Measurements from ENCODE around the gene TNNC2.
"Not testable (repeated sequence)": the region's sequence is repeated elsewhere in the genome, so short reads cannot be mapped to it uniquely, and the experiment has no call there.

Gene TNNC2

GRCh38 chr20:45834797-45835161 is 7.7 kb upstream of the TNNC2 start:
- WGBS (ENCODE audit: insufficient coverage, insufficient read length) = no CpG with 5 or more reads among the region's 14 CpGs
- Histone ChIP-seq H3K27me3 (ENCODE audit: control insufficient read depth, insufficient read depth, low read length) (no peaks in the 10 kb centered on the region), H3K4me3 (ENCODE audit: low read length) (no peak overlapping the region; the same call in 1 of the 2 replicates), H3K4me1 (ENCODE audit: control insufficient read depth, insufficient read depth, low read length) (peaks cover 4% of the 10 kb centered on the region; the same call in 1 of the 2 replicates), H3K27ac (ENCODE audit: low read length) (no peak overlapping the region), H3K36me3 (ENCODE audit: control insufficient read depth, insufficient read depth, low read length) (no peaks in the 10 kb centered on the region), H3K9me3 (ENCODE audit: control insufficient read depth, insufficient read depth, low read length) (no peaks in the 10 kb centered on the region)
- no peak for DNase-seq (ENCODE audit: low read depth, low spot score)

- no CpG with 5 or more reads among the region's 71 CpGs for WGBS (ENCODE audit: insufficient coverage, insufficient read length)
- peak overlapping the region; percentile 51 for H3K4me3 ChIP-seq (ENCODE audit: low read length)
- no peak for DNase-seq (ENCODE audit: low read depth, low spot score)
- H3K27me3 ChIP-seq (ENCODE audit: control insufficient read depth, insufficient read depth, low read length) = no peaks in the 10 kb centered on the region
- peaks cover 4% of the 10 kb centered on the region; the same call in 1 of the 2 replicates for H3K4me1 ChIP-seq (ENCODE audit: control insufficient read depth, insufficient read depth, low read length)
- no peaks in the 10 kb centered on the region for H3K36me3 ChIP-seq (ENCODE audit: control insufficient read depth, insufficient read depth, low read length)
- H3K27ac ChIP-seq (ENCODE audit: low read length) = no peak overlapping the region
- H3K9me3 ChIP-seq (ENCODE audit: control insufficient read depth, insufficient read depth, low read length) = no peaks in the 10 kb centered on the region
Measured at GRCh38 chr20:45833883-45834796, 7.0 kb upstream of the TNNC2 start.

- Histone ChIP-seq H3K36me3 (ENCODE audit: control insufficient read depth, insufficient read depth, low read length) (no peaks in the 10 kb centered on the region), H3K27ac (ENCODE audit: low read length) (no peak within 1 kb of the TSS), H3K27me3 (ENCODE audit: control insufficient read depth, insufficient read depth, low read length) (no peaks in the 10 kb centered on the region), H3K9me3 (ENCODE audit: control insufficient read depth, insufficient read depth, low read length) (no peaks in the 10 kb centered on the region), H3K4me3 (ENCODE audit: low read length) (peak within 1 kb of the TSS; percentile 51), H3K4me1 (ENCODE audit: control insufficient read depth, insufficient read depth, low read length) (peaks cover 4% of the 10 kb centered on the region; the same call in 1 of the 2 replicates)
- no peak for DNase-seq (ENCODE audit: low read depth, low spot score)
- no CpG with 5 or more reads among the region's 35 CpGs for WGBS (ENCODE audit: insufficient coverage, insufficient read length)
Measured at GRCh38 chr20:45833030-45833882, 6.1 kb upstream of the TNNC2 start, which contains the start of gene SNX21. TSS of gene SNX21 (plus strand) at chr20:45833799. CDS start at chr20:45833920, 121 bp downstream.

GRCh38 chr20:45832619-45833018 is 5.5 kb upstream of the TNNC2 start:
- H3K4me1 ChIP-seq (ENCODE audit: control insufficient read depth, insufficient read depth, low read length) = peaks cover 4% of the 10 kb centered on the region; the same call in 1 of the 2 replicates
- no peak for DNase-seq (ENCODE audit: low read depth, low spot score)
- no peaks in the 10 kb centered on the region for H3K27me3 ChIP-seq (ENCODE audit: control insufficient read depth, insufficient read depth, low read length)
- no CpG with 5 or more reads among the region's 4 CpGs for WGBS (ENCODE audit: insufficient coverage, insufficient read length)
- no peaks in the 10 kb centered on the region for H3K36me3 ChIP-seq (ENCODE audit: control insufficient read depth, insufficient read depth, low read length)
- H3K9me3 ChIP-seq (ENCODE audit: control insufficient read depth, insufficient read depth, low read length) = no peaks in the 10 kb centered on the region
- no peak overlapping the region for H3K4me3 ChIP-seq (ENCODE audit: low read length)
- H3K27ac ChIP-seq (ENCODE audit: low read length) = no peak overlapping the region

- H3K27me3 ChIP-seq (ENCODE audit: control insufficient read depth, insufficient read depth, low read length); H3K9me3 ChIP-seq (ENCODE audit: control insufficient read depth, insufficient read depth, low read length); H3K27ac ChIP-seq (ENCODE audit: low read length); H3K4me1 ChIP-seq (ENCODE audit: control insufficient read depth, insufficient read depth, low read length); H3K36me3 ChIP-seq (ENCODE audit: control insufficient read depth, insufficient read depth, low read length); H3K4me3 ChIP-seq (ENCODE audit: low read length); DNase-seq (ENCODE audit: low read depth, low spot score): not testable (repeated sequence)
- WGBS (ENCODE audit: insufficient coverage, insufficient read length) = no CpG with 5 or more reads among the region's 4 CpGs
Measured at GRCh38 chr20:45829673-45830106, 2.6 kb upstream of the TNNC2 start.

- WGBS (ENCODE audit: insufficient coverage, insufficient read length) = no CpG with 5 or more reads among the region's 2 CpGs
Measured at GRCh38 chr20:45828589-45828988, 1.5 kb upstream of the TNNC2 start.

GRCh38 chr20:45827712-45828111 is 600 bp upstream of the TNNC2 start:
- no peak overlapping the region for H3K4me3 ChIP-seq (ENCODE audit: low read length)
- no peaks in the 10 kb centered on the region; the same call in 1 of the 2 replicates for H3K27me3 ChIP-seq (ENCODE audit: control insufficient read depth, insufficient read depth, low read length)
- H3K27ac ChIP-seq (ENCODE audit: low read length) = no peak overlapping the region
- H3K4me1 ChIP-seq (ENCODE audit: control insufficient read depth, insufficient read depth, low read length) = peaks cover 2% of the 10 kb centered on the region; the same call in 1 of the 2 replicates
- H3K9me3 ChIP-seq (ENCODE audit: control insufficient read depth, insufficient read depth, low read length) = no peaks in the 10 kb centered on the region
- no peaks in the 10 kb centered on the region; the same call in 1 of the 2 replicates for H3K36me3 ChIP-seq (ENCODE audit: control insufficient read depth, insufficient read depth, low read length)
- no peak for DNase-seq (ENCODE audit: low read depth, low spot score)
- WGBS (ENCODE audit: insufficient coverage, insufficient read length) = no CpG with 5 or more reads among the region's 6 CpGs

More at GRCh38 chr20:45828589-45828988, 1.5 kb upstream of the TNNC2 start:
- Histone ChIP-seq H3K27ac (ENCODE audit: low read length) (no peak overlapping the region), H3K4me1 (ENCODE audit: control insufficient read depth, insufficient read depth, low read length) (peaks cover 4% of the 10 kb centered on the region; the same call in 1 of the 2 replicates), H3K9me3 (ENCODE audit: control insufficient read depth, insufficient read depth, low read length) (no peaks in the 10 kb centered on the region), H3K27me3 (ENCODE audit: control insufficient read depth, insufficient read depth, low read length) (no peaks in the 10 kb centered on the region), H3K4me3 (ENCODE audit: low read length) (no peak overlapping the region), H3K36me3 (ENCODE audit: control insufficient read depth, insufficient read depth, low read length) (no peaks in the 10 kb centered on the region)
- no peak for DNase-seq (ENCODE audit: low read depth, low spot score)

GRCh38 chr20:45826381-45827019 is 612 bp downstream of the TNNC2 start:
- Histone ChIP-seq H3K36me3 (ENCODE audit: control insufficient read depth, insufficient read depth, low read length) (no peaks in the 10 kb centered on the region; the same call in 1 of the 2 replicates), H3K4me3 (ENCODE audit: low read length) (no peak overlapping the region), H3K4me1 (ENCODE audit: control insufficient read depth, insufficient read depth, low read length) (peaks cover 2% of the 10 kb centered on the region; the same call in 1 of the 2 replicates), H3K9me3 (ENCODE audit: control insufficient read depth, insufficient read depth, low read length) (no peaks in the 10 kb centered on the region), H3K27me3 (ENCODE audit: control insufficient read depth, insufficient read depth, low read length) (no peaks in the 10 kb centered on the region; the same call in 1 of the 2 replicates), H3K27ac (ENCODE audit: low read length) (no peak overlapping the region)
- WGBS (ENCODE audit: insufficient coverage, insufficient read length) = no CpG with 5 or more reads among the region's 6 CpGs
- no peak for DNase-seq (ENCODE audit: low read depth, low spot score)

- peak; percentile 58 for DNase-seq (ENCODE audit: low read depth, low spot score)
- H3K27ac ChIP-seq (ENCODE audit: low read length) = no peak overlapping the region
Measured at GRCh38 chr20:45823949-45824835, 2.9 kb downstream of the TNNC2 start.

More at GRCh38 chr20:45823949-45824835, 2.9 kb downstream of the TNNC2 start:
- H3K36me3 ChIP-seq (ENCODE audit: control insufficient read depth, insufficient read depth, low read length) = no peaks in the 10 kb centered on the region; the same call in 1 of the 2 replicates
- no peaks in the 10 kb centered on the region; the same call in 1 of the 2 replicates for H3K27me3 ChIP-seq (ENCODE audit: control insufficient read depth, insufficient read depth, low read length)
- peak overlapping the region; percentile 3; the same call in 1 of the 2 replicates for H3K4me3 ChIP-seq (ENCODE audit: low read length)
- H3K9me3 ChIP-seq (ENCODE audit: control insufficient read depth, insufficient read depth, low read length) = no peaks in the 10 kb centered on the region
- WGBS (ENCODE audit: insufficient coverage, insufficient read length) = no CpG with 5 or more reads among the region's 57 CpGs
- H3K4me1 ChIP-seq (ENCODE audit: control insufficient read depth, insufficient read depth, low read length) = peaks cover 2% of the 10 kb centered on the region; the same call in 1 of the 2 replicates
